Stimulated activated CD8-positive, alpha-beta memory T cell treated with anti-CD3 and anti-CD28 coated beads, Interleukin-4, amount 100 ng/mL, for 48 hours (primary cell): ENCODE measurements around the gene RPS18.

Source experiments
- DNase-seq: peaks from one replicate; pipeline ENCODE4 v3.0.0-alpha.2; 2020

The RPS18 gene

DNA sequence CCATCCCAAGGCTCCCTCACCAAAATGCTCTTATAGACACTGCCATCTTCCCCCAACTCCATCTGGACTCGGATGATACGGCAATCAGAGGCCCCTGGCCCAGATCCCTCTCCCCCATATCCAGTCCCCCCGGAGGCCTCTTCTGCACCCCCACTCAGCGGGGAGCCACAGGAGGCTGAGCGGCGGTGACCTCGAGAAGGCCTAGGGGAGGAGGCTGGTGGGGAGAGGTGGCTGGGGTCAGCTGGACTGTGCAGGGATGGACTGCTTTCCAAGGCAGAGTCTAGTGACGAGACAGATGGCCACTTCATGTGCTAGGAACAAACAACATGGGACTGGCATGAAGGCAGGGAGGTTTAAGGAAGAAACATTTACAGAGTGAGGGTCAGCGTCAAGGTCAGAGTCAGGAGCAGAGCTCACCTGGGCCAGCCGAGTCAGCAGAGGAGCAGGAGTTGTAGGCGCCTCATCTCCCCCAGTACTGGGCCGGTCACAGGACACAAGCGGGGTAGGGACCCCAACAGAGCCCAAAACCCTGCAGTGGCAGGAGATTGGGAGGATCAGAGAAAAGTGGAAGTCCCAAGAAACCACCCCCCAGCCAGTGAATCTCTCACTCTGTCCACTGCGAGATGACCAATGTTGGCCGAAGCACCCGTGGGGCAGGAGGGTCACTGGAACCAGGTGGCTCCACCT lies 21.3 kb downstream of the RPS18 start:
- DNase-seq = no peak

- DNase-seq = no peak
Observed at GRCh38 chr6:33294086-33294823, 22.4 kb downstream of the RPS18 start.

DNA sequence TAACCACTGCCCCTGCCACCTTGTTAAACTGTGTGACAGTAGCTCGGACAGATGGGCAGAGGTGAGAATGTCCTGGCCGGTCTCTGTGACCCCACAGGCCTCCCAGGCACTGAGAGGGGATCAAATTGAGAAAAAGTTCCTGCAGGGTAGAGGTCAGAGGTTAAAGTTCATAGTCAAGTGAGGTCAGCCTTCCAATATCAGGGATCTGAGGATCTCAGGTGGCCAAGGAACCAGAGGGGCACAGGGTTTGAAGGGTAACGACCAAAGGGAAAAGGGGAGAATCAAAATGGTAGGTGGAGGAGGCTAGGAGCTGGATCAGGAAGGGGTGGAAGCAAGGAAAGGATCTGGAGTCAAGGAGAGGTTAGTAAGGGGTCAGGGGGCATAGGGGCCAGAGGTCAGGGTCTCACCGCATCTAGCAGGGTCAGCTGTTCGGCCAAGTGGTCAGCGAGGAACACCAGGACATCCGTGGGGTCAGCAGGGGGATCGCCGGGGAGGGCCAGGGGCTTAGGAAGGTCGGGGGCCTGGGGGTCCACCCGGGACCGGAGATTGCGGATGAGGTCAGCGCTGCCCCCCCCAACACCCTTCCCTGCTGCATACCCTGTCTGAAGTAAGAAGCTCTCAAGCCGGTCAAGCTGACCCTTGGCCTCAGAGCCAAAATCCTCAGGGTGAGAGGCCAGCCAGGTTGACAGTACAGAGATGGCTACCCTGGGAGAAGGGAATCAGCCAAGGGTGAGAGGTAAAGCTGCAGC lies 23.9 kb downstream of the RPS18 start:
- no peak for DNase-seq

DNA sequence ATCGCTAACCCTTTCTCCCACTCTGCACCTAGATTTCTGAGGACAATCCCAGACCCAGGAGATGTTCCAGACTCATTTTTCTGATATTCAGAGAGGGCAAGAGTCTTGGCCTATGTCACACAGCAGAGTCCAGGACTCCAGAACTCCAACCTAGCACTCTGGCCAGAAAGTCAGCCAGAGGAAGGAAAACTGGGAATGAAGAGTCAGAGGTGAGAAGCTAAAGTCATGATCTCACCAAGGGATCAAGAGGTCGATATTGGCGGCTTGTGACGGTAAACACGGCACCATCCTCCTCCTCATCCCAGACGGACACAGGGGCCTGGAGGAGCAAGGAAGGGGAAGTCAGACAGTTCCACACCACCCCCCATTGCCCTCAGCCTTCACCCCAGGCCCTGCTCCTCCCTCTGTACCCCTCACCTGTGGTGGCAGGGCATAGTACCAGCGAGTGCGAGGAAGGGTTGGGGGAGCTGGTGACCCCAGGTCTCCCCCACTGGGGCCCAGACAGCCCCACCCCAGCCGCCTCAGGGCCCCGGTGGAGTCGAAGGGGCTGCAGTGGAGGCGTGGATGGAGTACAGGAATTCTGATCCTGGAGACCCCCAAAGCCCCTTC lies 25.0 kb downstream of the RPS18 start:
- no peak for DNase-seq

- no peak for DNase-seq
Observed at GRCh38 chr6:33297406-33297955, 25.6 kb downstream of the RPS18 start.

- peak; percentile 77 for DNase-seq
Observed at GRCh38 chr6:33297956-33298772, 26.3 kb downstream of the RPS18 start.

- DNase-seq = peak; percentile 70
Observed at GRCh38 chr6:33298773-33299236, 26.9 kb downstream of the RPS18 start, which contains the start of gene RGL2. TSS of gene RGL2 (minus strand) at chr6:33298942. CDS start at chr6:33298610, 332 bp downstream.

DNA sequence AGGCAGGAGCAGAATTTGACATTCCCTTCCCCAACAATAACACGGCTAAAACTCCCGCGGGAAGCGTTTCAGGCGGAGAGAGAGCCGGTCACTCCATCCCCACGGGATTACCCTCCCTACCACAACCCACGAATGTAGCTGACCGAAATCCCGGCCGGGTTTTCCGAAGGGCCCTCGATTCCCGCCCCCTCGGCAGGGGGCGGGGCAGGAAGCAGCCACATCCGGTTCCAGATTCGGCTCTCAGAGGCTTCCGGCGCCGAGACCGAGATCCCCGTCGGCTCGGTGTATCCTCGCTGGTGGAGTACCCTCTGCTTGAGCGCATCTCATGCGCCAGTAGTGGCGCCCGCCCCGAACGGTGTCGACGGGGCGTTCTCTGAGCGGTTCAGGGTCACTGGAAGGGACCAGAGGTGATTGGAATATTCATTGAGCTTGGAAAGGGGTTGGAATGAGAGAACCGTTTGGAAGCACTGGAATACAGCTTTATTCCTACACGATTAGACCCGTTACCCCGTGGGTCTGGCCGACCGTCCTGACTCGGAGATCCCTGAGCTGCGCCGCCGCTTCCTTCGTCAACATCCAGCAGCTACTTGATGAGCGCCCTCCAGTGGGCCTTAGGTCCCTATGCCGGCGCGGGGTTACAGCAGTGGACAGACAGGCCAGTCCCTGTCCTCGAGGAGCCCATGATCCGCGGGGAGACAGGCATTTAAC lies 27.5 kb downstream of the RPS18 start:
- DNase-seq = peak; percentile 96

GRCh38 chr6:33301877-33302276 lies 30.0 kb downstream of the RPS18 start:
- DNase-seq = no peak

DNA sequence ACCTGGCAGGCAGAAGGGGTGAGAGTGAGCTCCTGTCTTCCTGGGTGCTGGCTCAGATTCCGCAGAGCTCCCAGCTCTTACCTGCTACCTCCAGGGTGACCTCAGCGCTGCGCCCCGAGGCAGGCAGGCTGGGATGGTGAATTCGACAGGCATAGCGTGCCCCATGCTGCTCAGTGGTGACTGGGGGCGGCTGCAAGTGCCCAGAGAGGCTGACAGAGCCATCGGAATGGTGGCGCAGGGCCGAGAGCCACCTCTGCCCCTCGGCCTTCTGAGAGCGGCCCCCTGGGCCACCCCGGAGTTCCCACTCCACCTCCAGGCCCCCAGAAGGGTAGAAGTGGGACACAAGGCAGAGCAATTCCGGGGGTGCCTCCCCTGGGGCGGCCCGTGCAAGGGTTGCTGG lies 32.3 kb downstream of the RPS18 start:
- DNase-seq = no peak

GRCh38 chr6:33305052-33305451 lies 33.2 kb downstream of the RPS18 start:
- DNase-seq = no peak

GRCh38 chr6:33306356-33306755 lies 34.5 kb downstream of the RPS18 start:
- DNase-seq = no peak

DNA sequence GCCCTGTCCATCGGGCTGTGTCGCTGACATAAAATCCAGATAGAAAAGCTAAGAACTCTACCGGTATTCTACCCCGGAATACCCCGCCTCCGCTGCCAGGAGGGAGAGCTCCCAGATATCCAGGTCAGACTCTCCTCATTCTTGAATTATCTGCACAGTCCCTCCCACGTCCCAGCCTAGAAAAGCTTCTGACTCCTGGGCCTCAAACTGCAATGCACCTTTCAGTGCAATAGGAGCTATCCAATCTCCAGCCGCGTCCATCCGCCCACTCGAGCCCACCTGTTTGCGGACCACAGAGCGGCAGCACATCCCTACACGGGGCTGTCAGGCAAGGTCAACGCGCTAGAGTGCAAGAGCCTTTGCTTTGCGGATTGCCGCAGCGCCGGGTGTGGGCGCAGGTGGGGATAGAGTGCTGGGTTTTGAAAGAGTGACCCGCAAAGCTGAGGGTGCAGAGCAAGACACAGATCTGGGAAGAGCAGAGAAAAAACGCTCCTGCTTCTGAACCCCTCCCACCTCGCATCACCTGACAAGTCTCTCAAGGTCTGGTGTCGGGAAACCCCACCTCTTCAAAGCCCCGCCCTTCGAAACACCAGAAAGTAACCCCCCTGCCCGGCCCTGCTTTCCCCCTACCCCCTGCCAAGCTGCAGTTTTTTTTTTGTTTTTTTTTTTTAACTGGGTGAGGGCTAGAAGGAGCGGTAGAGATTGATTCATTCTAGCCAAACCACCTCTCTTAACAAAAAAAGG lies 40.7 kb downstream of the RPS18 start:
- DNase-seq = peak; percentile 83

DNA sequence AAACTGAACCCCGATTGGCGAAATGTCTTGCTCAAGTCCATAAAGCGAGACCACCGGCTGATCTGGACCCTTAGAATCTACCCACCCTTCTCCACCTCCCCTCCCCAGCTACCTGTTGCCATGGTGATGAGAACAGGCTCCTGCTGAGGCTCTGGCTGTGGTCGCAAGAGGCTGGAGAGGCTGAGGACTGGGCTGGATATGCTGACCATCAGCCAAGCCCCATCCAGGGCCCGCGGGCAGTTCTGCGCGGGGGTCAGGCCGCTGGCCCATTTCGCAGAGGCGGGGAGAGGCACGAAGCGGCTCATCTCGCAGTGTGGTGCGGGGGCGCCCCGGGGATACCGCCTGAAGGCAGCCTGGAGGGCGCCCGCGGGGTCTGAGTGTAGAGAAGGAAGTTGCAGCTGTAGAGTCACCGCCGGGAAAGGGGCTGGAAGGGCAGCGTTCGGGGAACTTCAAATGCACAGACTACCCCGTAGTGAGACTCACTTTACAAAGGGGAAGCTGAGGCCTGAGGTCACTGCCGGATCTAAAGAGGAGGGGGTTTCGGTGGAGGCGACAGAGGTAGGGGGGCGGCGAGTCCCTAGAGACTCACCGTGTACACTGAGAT lies 41.3 kb downstream of the RPS18 start:
- peak; percentile 71 for DNase-seq

DNA sequence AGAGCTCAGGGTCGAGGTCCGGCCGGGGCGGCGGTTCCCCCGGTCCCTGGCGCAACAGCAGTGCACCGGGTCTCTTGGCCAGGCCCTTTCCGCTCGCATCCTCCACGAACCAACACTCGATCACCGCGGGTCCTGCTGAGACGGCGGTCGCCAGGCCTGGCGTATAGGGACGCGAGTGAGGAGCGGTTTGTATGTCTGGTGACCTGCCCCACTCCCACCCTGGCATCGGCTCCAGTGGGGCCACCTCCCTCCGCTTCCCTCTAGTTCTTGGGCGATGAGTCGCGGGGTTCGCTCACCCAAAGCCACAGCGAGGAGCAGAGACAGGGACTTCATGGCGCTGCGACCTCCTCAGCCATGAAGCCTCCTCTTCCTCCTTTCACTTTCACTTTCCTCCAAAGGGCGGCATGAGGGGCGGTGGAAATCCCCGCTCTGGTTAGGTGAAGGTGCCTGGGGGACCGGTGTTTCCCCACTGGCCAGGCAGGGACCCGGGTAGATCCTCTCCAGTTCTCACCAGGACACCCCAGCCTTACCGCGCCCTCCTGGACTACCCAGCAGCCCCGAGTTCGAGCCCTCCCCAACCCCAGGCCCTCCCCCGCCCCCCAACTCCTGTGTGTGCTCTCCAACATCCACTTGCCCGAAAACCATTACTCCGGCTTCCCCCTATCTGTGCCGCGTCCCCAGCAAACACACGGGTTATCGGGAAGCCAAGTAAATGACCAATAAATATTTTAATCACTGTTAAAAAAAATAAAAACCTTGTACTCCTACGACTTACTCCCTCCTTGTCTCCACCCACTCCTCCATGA lies 42.0 kb downstream of the RPS18 start, which contains the start of gene TAPBP:
Gene TAPBP, minus strand, starts transcription at position 370 of the 806 bp plus-strand sequence. Its CDS starts 37 bp downstream, at position 333.
- peak; percentile 89 for DNase-seq

DNA sequence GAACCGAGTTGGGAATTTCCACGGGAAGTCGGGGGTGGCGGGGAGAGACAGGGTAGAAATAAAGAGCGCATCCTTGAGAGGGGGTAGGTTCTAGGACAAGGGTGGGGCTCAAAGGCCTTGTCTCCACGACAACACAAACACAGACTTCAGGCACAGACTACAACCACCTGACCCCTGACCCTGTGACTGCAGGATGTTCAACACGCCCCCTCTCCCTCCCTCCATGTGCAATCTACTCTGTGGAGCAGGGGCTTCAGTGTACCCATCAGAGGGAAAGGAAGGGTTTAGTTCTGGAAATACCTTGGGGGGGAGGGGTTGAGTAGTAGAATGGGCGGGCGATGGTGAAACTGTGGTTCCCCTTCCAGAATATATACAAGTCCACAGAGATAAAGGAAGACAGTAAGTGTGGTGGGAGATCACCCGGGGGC lies 42.7 kb downstream of the RPS18 start:
- peak; percentile 73 for DNase-seq

DNA sequence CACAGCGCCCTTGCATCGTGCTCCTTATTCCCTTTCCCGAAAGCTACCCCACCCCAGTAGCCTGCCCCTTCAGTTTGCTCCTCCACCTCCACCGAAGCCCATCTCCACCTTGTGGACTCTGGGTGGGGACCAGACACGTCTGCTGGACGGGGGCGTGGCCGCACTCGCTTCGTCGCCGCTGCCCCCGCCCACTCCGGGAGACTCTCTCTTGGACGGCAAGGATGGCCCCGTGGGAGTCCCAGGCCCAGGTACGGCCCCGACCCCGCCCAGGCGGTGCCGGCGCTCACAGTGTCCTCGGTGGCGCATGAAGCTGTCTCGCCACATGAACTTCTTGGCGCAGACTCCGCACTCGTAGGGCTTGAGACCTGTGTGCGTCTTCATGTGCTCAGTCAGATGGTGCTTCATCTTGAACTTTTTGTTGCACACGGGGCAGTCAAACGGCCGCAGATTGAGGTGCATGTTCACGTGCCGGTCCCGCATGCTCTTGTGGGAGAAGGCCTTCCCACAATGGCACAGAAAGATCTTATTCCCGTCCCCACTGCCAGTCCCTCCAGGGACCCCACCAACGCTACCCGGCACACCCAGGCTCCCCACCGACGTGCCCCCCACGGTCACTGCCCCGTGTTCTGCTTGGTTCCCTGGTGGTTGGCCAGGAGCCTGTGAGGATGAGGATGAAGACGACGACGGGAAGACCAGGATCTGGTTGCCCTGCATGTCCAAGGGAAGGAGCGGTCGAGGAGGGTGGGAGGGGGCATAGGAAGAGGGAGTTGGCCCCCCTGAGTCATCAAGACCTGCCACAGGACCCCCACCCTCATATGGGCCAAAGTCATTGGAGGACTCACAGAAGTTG lies 43.3 kb downstream of the RPS18 start:
- peak; percentile 39 for DNase-seq
